NCI-H748 (cell line): Measurements from ENCODE around the gene SULT1C2.

Experiments used
- DNase-seq: peaks from one replicate; lab custom pipeline; 2025; ENCODE audit not compliant: unreplicated experiment; lab: John Stamatoyannopoulos, UW

SULT1C2 gene

GRCh38 chr2:108287169-108287568 is 1.5 kb upstream of the SULT1C2 start:
- DNase-seq: no peak

GRCh38 chr2:108293850-108294249 is 5.2 kb downstream of the SULT1C2 start:
- no peak for DNase-seq

GRCh38 chr2:108297436-108298141 is 8.9 kb downstream of the SULT1C2 start:
- DNase-seq: no peak

- DNase-seq: no peak
Observed at GRCh38 chr2:108301558-108301957, 12.9 kb downstream of the SULT1C2 start.

GRCh38 chr2:108304975-108305374 is 16.3 kb downstream of the SULT1C2 start:
- DNase-seq: no peak

- DNase-seq: no peak
Observed at GRCh38 chr2:108305901-108306300, 17.2 kb downstream of the SULT1C2 start.

- DNase-seq: no peak
Observed at GRCh38 chr2:108309903-108310302, 21.2 kb downstream of the SULT1C2 start.

- DNase-seq: no peak
Observed at GRCh38 chr2:108314586-108315296, 26.0 kb downstream of the SULT1C2 start.

- DNase-seq: no peak
Observed at GRCh38 chr2:108315444-108315934, 26.8 kb downstream of the SULT1C2 start.

- no peak for DNase-seq
Observed at GRCh38 chr2:108316033-108316432, 27.3 kb downstream of the SULT1C2 start.

GRCh38 chr2:108316461-108317258 is 28.0 kb downstream of the SULT1C2 start:
- peak; percentile 34 for DNase-seq

GRCh38 chr2:108320326-108320922 is 31.7 kb downstream of the SULT1C2 start:
- peak; percentile 9 for DNase-seq

- DNase-seq: no peak
Observed at GRCh38 chr2:108323619-108324018, 34.9 kb downstream of the SULT1C2 start.

- no peak for DNase-seq
Observed at GRCh38 chr2:108324531-108325255, 36.0 kb downstream of the SULT1C2 start.

GRCh38 chr2:108325756-108326155 is 37.1 kb downstream of the SULT1C2 start:
- no peak for DNase-seq

- DNase-seq: no peak
Observed at GRCh38 chr2:108329771-108330170, 41.1 kb downstream of the SULT1C2 start.

GRCh38 chr2:108330979-108331378 is 42.3 kb downstream of the SULT1C2 start:
- DNase-seq: no peak

- no peak for DNase-seq
Observed at GRCh38 chr2:108345951-108346350, 57.3 kb downstream of the SULT1C2 start.

- DNase-seq: no peak
Observed at GRCh38 chr2:108346827-108347226, 58.1 kb downstream of the SULT1C2 start.

- DNase-seq: no peak
Observed at GRCh38 chr2:108347786-108348185, 59.1 kb downstream of the SULT1C2 start.
